ENCODE results near the gene STX18. TPM values are rescaled to one million over a fixed set of nuclear protein-coding genes. Genes with fewer than 3 reads are reported as not detected.

STX18 gene
- total and polyA plus RNA-seq, 2 donors (not counting 3 experiments of a cell fraction or from before 2014, with no cell fraction given): 30.7 to 31.2 TPM

DNA sequence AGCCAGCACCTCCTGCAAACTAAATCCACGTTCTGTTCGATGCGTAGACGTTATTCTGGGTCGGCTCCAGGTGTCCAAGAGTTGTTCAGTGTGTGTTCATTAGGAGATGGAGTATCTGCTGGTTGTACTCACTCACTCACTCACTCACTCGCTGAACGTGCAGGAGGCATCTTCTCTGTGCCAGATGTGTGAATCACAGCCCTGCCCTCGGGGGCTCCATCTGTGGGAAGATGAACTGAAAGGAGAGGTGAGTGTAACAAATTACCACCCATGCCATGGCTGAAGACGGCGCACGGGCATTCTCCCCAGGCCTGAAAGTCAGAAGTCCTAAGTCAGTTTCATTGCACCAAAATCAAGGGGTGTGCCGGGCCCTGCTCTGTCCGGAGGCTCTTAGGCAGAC, 138.9 kb downstream of the STX18 start:
- Histone ChIP-seq H2AFZ (ENCODE audit: low read depth, low read length) (no peak overlapping the region), H3K9me1 (replicated peaks; ENCODE audit: control insufficient read depth, extremely low read depth, insufficient read depth, low read length) (no peaks in the 10 kb centered on the region), H3K4me3 (replicated peaks in 1 of 3; ENCODE audit: insufficient read depth in 1 of 3, low read depth in 1 of 3, low read length in 3 of 3) (no peak overlapping the region), H3K36me3 (ENCODE audit: control insufficient read depth in 2 of 2, extremely low read depth in 1 of 2, insufficient read depth in 2 of 2, low read length in 2 of 2) (no peaks in the 10 kb centered on the region), H3K4me2 (ENCODE audit: insufficient read depth, low read length) (no peak overlapping the region), H3K9me3 (replicated peaks; ENCODE audit: control insufficient read depth, insufficient read depth, low read length) (no peaks in the 10 kb centered on the region), H3K4me1 (ENCODE audit: control insufficient read depth, extremely low read depth, insufficient read depth, low read length) (no peaks in the 10 kb centered on the region), H4K20me1 (replicated peaks; ENCODE audit: control insufficient read depth, extremely low read depth, insufficient read depth, low read length) (no peaks in the 10 kb centered on the region), H3K27ac (ENCODE audit: insufficient read depth, low read depth, low read length) (no peak overlapping the region), H3K79me2 (ENCODE audit: control insufficient read depth, insufficient read depth, low read length) (no peaks in the 10 kb centered on the region), H3K9ac (replicated peaks; ENCODE audit: extremely low read depth, insufficient read depth, low read length) (no peak overlapping the region), H3K27me3 (ENCODE audit: control insufficient read depth in 2 of 2, insufficient read depth in 2 of 2, low read length in 2 of 2) (no peaks in the 10 kb centered on the region)
- no peak for DNase-seq (ENCODE audit: low read depth, low spot score)
- TF ChIP-seq EZH2 (IDR thresholded peaks at IDR 0.05; ENCODE audit: borderline replicate concordance, low read depth, low read length, severe bottlenecking) (no peak), FOS (IDR thresholded peaks at IDR 0.05; ENCODE audit: borderline replicate concordance, insufficient read depth, low read length) (no peak), MYC (IDR thresholded peaks at IDR 0.05; ENCODE audit: low read depth, low read length) (no peak), JUN (IDR thresholded peaks at IDR 0.05; ENCODE audit: borderline replicate concordance, insufficient read depth, insufficient read length, low read depth) (no peak), POLR2A (IDR thresholded peaks at IDR 0.05; ENCODE audit: low read depth, low read length) (no peak), POLR2AphosphoS5 (IDR thresholded peaks at IDR 0.05; ENCODE audit: insufficient read depth, low read depth, low read length) (no peak), MAX (IDR thresholded peaks at IDR 0.05; ENCODE audit: insufficient read depth, insufficient read length) (no peak), GATA2 (IDR thresholded peaks at IDR 0.05; ENCODE audit: insufficient read depth, insufficient read length, low read depth, low read length) (no peak)
- TF ChIP-seq, protein P1, sequence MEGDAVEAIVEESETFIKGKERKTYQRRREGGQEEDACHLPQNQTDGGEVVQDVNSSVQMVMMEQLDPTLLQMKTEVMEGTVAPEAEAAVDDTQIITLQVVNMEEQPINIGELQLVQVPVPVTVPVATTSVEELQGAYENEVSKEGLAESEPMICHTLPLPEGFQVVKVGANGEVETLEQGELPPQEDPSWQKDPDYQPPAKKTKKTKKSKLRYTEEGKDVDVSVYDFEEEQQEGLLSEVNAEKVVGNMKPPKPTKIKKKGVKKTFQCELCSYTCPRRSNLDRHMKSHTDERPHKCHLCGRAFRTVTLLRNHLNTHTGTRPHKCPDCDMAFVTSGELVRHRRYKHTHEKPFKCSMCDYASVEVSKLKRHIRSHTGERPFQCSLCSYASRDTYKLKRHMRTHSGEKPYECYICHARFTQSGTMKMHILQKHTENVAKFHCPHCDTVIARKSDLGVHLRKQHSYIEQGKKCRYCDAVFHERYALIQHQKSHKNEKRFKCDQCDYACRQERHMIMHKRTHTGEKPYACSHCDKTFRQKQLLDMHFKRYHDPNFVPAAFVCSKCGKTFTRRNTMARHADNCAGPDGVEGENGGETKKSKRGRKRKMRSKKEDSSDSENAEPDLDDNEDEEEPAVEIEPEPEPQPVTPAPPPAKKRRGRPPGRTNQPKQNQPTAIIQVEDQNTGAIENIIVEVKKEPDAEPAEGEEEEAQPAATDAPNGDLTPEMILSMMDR (IDR thresholded peaks at IDR 0.05; ENCODE audit: extremely low read depth in 1 of 2, insufficient read depth in 1 of 2, low read depth in 1 of 2, low read length in 2 of 2): no peak
- FAIRE-seq: no peak
- intact Hi-C loops (cut with micrococcal nuclease) (no loop called here), dilution Hi-C loops (cut with MboI; ENCODE audit: extremely low pct_ligation_motif_present, low sequenced_read_pairs) (no loop called here)
- CTCF ChIA-PET: no interaction called here
- POLR2A ChIA-PET: no interaction called here
- BruUV-seq (replicated peaks): no TSS peak
